ENCODE results near the gene PUS1.

DNA sequence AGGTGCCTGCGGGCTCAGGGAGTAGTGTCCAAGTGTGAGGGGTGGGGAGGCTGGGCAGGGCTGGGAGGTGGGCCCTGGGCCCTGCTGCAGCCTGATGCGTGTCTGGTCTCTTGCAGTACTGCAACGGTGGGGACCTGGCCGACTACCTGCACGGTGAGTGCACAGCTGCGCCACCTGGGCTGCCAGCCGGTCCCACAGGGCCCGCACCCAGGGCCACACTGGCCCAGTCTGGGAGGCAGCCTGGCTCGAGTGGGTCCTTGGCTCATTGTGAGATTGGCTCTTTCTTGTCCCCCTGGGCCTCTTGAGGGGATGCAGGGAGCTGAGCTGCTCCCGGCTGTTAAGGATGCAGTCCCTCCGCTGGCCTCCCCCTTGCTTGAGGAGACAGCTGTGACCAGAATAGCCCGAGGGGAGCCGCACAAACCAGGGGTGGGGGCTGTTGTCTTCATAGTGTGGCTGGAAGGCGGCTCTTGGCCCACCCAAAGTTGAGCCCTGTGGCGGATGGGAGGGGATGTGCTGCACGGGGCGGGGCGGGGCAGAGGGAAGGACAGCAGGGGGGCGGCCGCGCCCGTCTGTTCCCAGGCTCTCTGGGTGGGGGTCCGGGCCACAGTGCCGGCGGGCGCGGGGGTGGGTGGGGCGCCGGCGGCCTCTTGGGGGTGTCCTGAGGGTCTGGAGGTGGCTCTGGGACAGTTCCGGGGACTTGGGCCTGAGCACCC, 21.5 kb upstream of the PUS1 start:
- TF ChIP-seq CSDC2 (CRISPR knock-in tag; IDR thresholded peaks at IDR 0.05), result no peak
- no peak for TF ChIP-seq ZNF70 (CRISPR knock-in tag; IDR thresholded peaks at IDR 0.05)
